Colonic mucosa (tissue), 4 donors: Measurements from ENCODE around the gene PRMT7. TPM values are rescaled to one million over a fixed set of nuclear protein-coding genes. Genes with fewer than 3 reads are reported as not detected.

Experiments
- DNase-seq: peaks from one replicate; pipeline ENCODE4 v3.0.0-alpha.2; 2020
- H3K27ac ChIP-seq: fragments of 200-600 bp; one replicate; pipeline ENCODE4 v1.8.0; 2021
- H3K27me3 ChIP-seq: fragments of 200-600 bp; one replicate; pipeline ENCODE4 v1.8.0; 2021
- H3K36me3 ChIP-seq: fragments of 200-600 bp; one replicate; pipeline ENCODE4 v1.8.0; 2021
- H3K4me1 ChIP-seq: fragments of 200-600 bp; one replicate; pipeline ENCODE4 v1.8.0; 2021; ENCODE audit warnings: mild to moderate bottlenecking
- H3K4me3 ChIP-seq: fragments of 200-600 bp; one replicate; pipeline ENCODE4 v1.8.0; 2021
- H3K9ac ChIP-seq, 2 donors: one replicate each; pipeline ENCODE4 v1.7.0; 2013; ENCODE audit warnings: control low read depth in 2 of 2, low read depth in 2 of 2, low read length in 2 of 2
- H3K9me3 ChIP-seq: fragments of 200-600 bp; one replicate; pipeline ENCODE4 v1.8.0; 2021
- intact Hi-C: fragments of 100-400 bp; cut with DNase I; formaldehyde crosslinking; loops from one replicate; pipeline ENCODE4 v1.14.1; 2022
- total RNA-seq, 2 donors: library from RNA; stranded (reverse); fragmentation: NEBNext Ultra II Directional in 1 of 2; extraction: Animal tissue kit (Norgen Biotek cat#: 25700) in 1 of 2; gene quantifications; one replicate each; pipeline ENCODE4 v1.2.1, GENCODE V29; 2021
- TF ChIP-seq, protein P1 (sequence below): fragments of 200-600 bp; IDR thresholded peaks from one replicate; pipeline ENCODE4 v1.8.0; 2022; ENCODE audit warnings: antibody characterized with exemption, mild to moderate bottlenecking
- donor health status: healthy.
- donor health status: DM: no; HTN: no; CAD: no.
- donor health status: DM: no; HTN: no; CAD: no.

Gene PRMT7
- total RNA-seq, 2 donors from 2014 or later = 18.0 to 45.4 TPM

DNA sequence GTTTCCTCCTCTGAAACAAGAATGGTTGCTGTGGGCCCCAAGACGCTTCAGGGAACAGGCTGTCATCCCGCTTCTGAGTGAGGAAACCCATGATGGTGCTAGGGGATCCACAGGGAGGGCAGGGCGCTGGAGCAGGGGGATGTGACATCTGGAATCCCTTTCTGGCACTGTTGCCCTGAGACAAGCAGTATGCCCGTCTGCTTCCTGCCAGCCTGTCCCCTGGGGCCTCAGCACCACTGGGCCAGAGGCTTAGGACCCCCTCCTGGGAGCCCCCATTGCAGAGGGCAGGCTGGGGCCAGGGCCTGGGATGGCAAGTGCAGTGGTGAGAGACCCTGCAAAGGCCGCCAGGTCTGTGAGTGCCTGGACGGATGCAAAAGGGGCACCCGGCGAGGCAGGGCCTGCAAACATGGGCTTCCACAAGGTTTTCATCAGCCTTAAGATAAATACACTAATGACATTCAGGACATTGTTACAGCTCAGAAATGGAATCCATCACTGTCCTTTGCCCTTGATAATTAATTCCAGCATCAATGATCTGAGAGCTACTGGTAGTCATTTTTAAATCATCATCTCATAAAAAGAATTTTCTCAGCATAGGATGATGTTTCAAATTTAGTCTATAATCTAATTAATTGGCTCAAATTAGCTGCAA lies 51.6 kb downstream of the PRMT7 start:
- no peak overlapping the region for H3K27ac ChIP-seq
- TF ChIP-seq, protein P1, sequence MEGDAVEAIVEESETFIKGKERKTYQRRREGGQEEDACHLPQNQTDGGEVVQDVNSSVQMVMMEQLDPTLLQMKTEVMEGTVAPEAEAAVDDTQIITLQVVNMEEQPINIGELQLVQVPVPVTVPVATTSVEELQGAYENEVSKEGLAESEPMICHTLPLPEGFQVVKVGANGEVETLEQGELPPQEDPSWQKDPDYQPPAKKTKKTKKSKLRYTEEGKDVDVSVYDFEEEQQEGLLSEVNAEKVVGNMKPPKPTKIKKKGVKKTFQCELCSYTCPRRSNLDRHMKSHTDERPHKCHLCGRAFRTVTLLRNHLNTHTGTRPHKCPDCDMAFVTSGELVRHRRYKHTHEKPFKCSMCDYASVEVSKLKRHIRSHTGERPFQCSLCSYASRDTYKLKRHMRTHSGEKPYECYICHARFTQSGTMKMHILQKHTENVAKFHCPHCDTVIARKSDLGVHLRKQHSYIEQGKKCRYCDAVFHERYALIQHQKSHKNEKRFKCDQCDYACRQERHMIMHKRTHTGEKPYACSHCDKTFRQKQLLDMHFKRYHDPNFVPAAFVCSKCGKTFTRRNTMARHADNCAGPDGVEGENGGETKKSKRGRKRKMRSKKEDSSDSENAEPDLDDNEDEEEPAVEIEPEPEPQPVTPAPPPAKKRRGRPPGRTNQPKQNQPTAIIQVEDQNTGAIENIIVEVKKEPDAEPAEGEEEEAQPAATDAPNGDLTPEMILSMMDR = no peak
- no peak overlapping the region for H3K4me3 ChIP-seq
- H3K27me3 ChIP-seq = no peaks in the 10 kb centered on the region
- no peaks in the 10 kb centered on the region for H3K9me3 ChIP-seq
- no peak for DNase-seq
- intact Hi-C loops = no loop called here
- no peaks in the 10 kb centered on the region for H3K36me3 ChIP-seq
- no peaks in the 10 kb centered on the region for H3K4me1 ChIP-seq
- H3K9ac ChIP-seq = no peak overlapping the region

DNA sequence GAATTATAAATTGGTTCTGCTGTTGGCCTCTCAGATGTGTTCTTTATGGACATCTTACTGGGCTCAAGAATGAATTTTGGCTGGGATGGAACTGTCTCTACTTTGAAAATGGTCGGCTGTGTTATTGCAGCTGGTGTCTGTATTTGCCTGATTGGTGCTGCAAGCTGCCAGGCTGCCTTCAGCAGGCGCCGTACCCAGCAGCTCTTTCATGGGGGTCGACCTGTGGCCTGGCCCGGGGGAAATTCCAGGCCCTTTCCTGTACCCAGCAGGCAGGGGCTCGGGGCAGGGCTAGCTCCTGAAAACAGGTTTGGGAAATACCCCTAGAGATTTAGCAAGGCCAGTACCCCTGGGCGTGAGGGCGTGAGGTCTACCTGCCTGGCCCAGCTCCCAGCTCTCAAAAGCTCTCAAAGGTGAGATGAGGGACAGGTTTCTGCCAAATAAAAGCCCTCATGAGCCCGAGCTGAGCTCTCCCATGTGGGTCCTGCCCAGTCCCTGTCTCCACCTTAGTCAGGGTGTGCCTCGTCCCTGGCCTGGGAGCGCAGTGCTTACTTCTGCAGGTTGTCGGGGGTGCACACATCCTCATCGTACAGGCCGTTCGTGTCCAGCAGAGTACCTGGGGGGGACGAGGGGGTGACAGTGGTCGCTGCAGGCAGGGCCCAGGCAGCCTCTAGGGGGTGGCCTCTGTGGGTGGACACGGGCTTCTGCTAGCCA lies 52.3 kb downstream of the PRMT7 start:
- no peak overlapping the region for H3K4me3 ChIP-seq
- no peaks in the 10 kb centered on the region for H3K4me1 ChIP-seq
- H3K36me3 ChIP-seq = no peaks in the 10 kb centered on the region
- no peaks in the 10 kb centered on the region for H3K9me3 ChIP-seq
- no peak overlapping the region for H3K27ac ChIP-seq
- TF ChIP-seq, protein P1 = no peak
- H3K27me3 ChIP-seq = no peaks in the 10 kb centered on the region
- intact Hi-C loops = no loop called here
- DNase-seq = no peak
- no peak overlapping the region for H3K9ac ChIP-seq

DNA sequence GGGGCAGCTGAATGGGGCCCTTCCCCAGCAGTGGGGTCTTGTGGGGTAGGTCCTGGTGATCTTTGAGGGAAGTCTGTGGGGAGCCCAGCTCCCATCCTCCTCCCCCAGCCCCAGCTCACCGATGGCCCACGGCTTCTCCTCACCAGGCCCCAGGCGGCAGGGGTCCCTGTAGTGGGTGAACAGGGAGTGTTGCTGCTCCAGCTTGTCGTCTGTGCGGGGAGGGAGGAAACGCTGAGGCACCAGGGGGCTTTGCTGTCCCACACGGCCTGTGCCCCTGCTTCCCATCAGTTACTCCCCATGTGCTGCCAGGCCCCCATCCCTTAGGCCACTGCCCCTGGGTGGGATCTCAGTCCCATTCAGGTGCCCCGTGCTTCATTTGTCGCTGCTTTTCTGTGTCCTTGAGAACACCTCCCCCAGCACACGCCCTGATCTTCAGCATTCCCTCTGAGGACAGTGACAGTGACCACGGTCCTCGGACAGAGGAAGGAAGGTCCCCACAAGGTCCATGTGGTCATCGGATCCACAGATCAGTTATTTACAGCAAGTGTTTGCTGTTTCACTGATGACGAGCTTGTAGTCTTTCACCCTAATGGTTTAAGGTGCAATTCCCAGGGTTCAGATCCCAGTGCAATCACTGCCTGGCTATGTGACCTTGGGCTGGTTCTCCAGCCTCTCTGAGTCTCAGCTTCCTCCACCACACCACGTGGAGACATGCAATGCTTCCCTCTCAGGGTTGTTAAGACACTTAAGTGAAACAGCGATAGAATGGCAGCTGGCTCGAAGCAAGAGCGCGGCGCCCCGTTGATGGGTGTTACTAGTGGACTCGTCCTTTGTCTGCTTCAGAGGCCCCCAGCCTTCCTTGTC lies 53.1 kb downstream of the PRMT7 start:
- Histone ChIP-seq H3K36me3 (no peaks in the 10 kb centered on the region), H3K27ac (no peak overlapping the region), H3K9ac (no peak overlapping the region), H3K27me3 (no peaks in the 10 kb centered on the region), H3K4me3 (no peak overlapping the region), H3K9me3 (no peaks in the 10 kb centered on the region), H3K4me1 (no peaks in the 10 kb centered on the region)
- no peak for DNase-seq
- TF ChIP-seq, protein P1 = no peak
- intact Hi-C loops = no loop called here

DNA sequence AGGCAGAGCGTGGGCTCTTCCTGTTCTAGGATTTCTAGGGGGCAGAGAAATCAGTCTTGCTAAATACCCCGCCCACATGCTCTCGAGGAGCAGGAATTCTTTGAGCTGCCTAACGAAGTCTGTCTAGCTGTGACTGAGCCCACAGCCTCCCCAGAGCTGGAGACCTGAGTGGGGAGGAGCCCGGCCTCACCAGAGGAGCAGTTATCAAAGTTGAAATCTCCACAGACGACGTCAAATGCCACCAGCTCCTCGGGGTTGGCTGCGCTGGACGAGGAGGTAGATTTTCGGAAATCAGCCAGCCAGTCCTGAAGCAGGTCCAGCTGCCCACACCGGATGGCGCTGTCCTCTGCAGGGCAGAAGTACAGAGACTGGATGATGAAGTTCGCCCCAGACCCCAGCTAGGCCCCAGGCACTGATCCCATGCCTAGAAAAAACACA lies 53.8 kb downstream of the PRMT7 start:
- Histone ChIP-seq H3K9me3 (no peaks in the 10 kb centered on the region), H3K27ac (no peak overlapping the region), H3K4me3 (no peak overlapping the region), H3K36me3 (no peaks in the 10 kb centered on the region), H3K9ac (no peak overlapping the region), H3K4me1 (no peaks in the 10 kb centered on the region), H3K27me3 (no peaks in the 10 kb centered on the region)
- TF ChIP-seq, protein P1 = no peak
- DNase-seq = no peak
- intact Hi-C loops = no loop called here

DNA sequence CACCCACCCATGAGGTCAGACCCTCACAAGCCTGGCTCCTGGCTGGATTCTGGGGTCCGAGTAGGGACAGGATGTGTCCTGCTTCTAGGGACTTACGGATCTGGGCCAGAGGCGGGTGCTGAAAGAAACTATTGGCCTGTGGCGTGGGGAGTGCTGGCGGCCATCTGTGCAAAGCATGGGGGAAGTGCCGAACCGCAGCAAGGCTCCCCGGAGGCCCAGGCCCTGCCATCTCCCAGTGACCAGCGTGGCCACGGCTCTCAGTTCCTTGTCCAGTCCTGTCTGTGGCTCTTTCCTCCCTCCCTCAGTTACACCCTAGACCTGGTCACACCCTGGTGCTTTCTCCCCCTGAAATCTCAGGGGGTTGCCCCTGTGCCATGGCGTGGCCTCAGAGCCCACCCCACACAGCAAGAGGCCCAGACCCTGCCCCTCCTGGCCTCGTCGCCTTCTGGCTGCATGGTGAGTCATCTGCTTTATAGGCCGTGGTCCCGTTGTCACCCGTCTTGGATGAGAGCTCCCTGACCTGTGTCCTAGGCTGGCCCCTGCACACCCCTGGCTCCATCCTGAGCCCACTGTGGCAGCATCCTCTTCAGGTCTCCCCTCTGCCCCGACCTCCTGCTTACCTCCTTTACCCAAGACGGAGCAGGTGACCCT lies 54.5 kb downstream of the PRMT7 start:
- TF ChIP-seq, protein P1 = no peak
- Histone ChIP-seq H3K9me3 (no peaks in the 10 kb centered on the region), H3K27me3 (no peaks in the 10 kb centered on the region), H3K27ac (no peak overlapping the region), H3K36me3 (no peaks in the 10 kb centered on the region), H3K4me3 (no peak overlapping the region), H3K9ac (peak overlapping the region in 1 of 2 donors; percentile 35), H3K4me1 (no peaks in the 10 kb centered on the region)
- intact Hi-C loops = no loop called here
- no peak for DNase-seq
